GM10266 (cell line): ENCODE data around the gene GRM8.

Experiments
- DNase-seq: peaks from one replicate; pipeline ENCODE4 v3.0.0; 2012; ENCODE audit errors: extremely low spot score
- TF ChIP-seq, protein P1 (sequence below): IDR thresholded peaks from 2 replicates; pipeline ENCODE4 v1.5.1; 2012; ENCODE audit warnings: mild to moderate bottlenecking, low read depth; ENCODE audit not compliant: control insufficient read depth, insufficient read depth; ENCODE audit errors: missing control alignments

The GRM8 gene

DNA sequence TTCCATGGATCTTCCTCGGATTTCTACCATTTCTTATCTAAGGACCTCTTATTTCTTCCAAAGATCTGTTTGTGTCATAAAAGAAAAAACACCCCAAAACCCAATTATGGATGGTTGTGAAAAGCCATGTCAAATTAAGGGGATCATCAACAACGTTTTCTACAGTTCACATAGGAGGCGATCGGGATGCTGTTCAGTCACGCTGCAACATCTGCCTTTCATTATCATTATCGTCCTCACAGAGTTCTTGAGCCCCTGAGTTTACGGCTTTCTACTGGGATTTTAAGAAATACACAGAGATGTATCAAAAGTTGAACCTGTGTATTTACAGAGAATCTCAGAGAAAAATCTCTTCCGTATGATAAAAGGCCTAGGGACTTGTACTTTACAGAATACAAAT is 101.4 kb downstream of the GRM8 start:
- no peak for DNase-seq
- TF ChIP-seq, protein P1, sequence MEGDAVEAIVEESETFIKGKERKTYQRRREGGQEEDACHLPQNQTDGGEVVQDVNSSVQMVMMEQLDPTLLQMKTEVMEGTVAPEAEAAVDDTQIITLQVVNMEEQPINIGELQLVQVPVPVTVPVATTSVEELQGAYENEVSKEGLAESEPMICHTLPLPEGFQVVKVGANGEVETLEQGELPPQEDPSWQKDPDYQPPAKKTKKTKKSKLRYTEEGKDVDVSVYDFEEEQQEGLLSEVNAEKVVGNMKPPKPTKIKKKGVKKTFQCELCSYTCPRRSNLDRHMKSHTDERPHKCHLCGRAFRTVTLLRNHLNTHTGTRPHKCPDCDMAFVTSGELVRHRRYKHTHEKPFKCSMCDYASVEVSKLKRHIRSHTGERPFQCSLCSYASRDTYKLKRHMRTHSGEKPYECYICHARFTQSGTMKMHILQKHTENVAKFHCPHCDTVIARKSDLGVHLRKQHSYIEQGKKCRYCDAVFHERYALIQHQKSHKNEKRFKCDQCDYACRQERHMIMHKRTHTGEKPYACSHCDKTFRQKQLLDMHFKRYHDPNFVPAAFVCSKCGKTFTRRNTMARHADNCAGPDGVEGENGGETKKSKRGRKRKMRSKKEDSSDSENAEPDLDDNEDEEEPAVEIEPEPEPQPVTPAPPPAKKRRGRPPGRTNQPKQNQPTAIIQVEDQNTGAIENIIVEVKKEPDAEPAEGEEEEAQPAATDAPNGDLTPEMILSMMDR, result no peak

DNA sequence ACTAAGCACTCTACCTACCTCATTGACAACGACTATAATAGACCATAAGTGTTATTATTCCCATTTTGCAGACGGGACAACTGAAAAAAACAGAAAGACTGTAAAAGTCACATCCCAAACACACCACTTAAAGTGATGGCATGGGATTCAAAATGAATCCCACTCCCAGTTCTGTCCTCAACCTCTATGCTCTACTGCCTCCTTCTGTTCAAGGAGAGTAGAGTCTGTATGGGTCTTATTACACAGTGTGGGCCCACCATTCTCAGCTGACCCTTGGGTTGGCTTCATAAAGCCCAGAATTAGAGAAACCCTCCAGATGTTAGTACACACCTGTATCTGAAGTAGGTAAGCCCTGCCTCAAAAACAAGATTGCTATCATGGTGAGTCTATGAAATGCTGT is 102.2 kb downstream of the GRM8 start:
- TF ChIP-seq, protein P1, result no peak
- no peak for DNase-seq

DNA sequence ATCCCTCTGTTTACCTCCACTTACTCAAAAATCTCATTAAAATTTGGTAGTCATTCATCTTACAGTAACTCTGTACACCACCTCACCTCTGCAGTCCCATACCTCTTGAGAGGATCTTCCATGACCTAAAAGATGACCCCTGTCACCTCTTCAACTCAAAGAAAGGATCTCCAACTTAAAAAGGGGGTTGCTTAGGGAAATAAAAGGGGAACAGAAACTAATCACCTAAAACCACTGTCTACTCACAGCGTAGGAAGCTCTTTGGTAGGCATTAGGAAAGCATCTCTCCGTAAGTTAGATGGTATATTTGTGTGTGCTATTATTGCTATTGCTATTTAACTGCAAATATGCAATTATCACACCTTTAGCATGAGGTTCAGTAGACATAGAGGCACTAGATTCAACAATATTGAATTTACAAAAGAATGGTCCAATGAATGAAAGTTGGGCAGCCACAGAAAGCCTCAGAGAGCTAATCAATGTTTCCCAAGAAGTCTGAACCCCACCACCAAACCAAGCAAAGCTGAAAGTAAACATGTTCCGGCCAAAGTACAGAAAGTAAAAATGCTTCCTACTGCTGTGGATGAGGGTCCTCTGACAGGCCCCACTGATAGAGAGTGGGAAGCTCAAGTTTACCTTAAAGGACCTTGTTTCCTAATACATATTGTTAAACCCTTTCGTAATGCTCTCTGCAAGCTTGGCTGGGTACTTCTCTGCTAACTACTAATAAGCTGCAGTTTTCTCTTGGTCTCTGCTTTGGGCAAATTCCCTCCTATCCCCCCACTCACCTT is 105.8 kb downstream of the GRM8 start:
- TF ChIP-seq, protein P1, result no peak
- DNase-seq, result no peak

DNA sequence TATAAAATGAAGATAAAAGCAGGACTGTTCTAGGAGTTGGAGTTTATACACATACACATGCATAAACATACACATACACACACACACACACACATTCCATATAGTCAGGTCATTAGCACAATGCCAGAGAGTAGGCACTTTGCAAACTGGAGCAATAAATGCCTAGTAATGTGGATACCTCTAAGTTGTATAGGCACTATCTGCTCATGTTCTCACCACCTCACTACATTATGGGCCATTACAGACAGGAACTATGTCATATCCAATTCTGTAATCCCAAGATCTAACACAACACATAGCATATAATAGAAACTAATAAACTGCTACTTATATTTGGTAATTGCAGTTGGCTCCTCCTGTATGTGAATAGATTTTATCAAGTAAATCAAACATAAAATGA is 115.6 kb downstream of the GRM8 start:
- TF ChIP-seq, protein P1, result no peak

DNA sequence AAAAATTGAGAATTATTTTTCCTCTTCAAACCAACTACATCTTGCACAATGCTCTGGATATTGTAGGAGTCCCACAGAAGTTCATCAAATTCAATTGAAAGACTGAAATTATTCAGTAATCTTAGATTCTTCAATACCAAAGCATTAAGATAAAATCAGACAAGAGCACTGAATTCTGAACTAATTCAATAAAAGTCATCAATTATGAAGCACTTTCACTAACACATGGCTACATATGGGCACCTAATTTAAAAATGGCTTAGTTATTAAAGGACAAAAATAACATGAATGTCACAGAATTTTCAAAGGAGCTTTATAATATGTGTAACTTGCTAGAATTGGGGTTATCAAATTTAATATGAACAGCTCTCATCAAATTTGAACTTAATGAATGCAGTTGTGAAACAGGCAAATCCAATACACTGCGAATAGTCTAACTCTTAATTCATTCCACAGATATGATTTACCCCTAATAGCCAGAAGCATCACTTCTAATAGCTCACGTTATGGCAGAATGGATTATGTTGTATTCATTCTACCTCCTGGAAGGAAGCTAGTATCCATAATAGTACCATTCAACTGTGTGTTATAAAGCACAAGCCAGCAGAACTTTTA is 116.8 kb downstream of the GRM8 start:
- no peak for DNase-seq
- TF ChIP-seq, protein P1, result no peak

More for the DNA sequence above, 115.6 kb downstream of the GRM8 start:
- DNase-seq, result no peak

DNA sequence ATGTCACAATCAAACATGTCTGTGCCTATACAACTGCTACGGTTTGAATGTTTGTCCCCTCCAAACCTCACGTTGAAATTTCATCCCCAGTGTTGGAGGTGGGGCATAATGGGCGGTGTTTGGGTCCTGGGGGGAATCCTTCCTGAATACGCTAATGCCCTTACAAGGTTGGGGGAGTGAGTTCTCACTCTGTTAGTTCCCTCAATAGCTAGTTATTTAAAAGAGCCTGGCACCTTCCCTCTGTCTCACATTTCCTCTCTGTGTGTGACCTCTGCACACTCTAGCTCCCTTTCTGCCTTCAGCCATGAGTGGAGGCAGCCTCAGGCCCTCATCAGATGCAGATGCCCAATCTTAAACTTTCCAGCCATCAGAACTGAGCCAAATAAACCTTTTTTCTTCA is 129.5 kb downstream of the GRM8 start:
- TF ChIP-seq, protein P1, result no peak
- DNase-seq, result no peak

DNA sequence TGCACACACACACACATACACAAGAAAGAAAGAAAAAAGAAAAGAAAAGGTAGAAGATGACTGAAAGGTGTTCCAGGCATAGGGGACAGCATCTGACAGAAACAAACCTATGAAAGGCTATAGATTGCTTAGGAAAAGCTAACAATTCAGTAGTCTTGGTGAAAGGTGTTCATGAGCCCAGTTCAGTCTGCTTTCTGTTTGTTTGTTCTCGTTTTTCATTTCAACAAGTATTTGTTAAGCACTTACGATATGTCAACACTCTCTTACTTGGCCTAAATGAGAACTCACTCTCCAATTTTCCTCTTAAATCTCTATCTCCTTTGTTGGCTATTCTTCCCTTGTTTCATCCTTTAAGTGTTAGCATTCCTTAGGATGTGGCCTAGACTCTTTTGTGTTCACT is 133.2 kb downstream of the GRM8 start:
- no peak for DNase-seq
- TF ChIP-seq, protein P1, result no peak
